GM12875 (cell line): ENCODE results near the gene TRIM24.

Experiments used
- H3K4me3 ChIP-seq: one replicate; pipeline ENCODE4 v1.5.1; 2011; ENCODE audit warnings: low read depth, low read length, control low read depth
- TF ChIP-seq, protein P1 (sequence below): IDR thresholded peaks from 2 replicates; pipeline ENCODE4 v1.5.1; 2011; ENCODE audit warnings: low read depth, mild to moderate bottlenecking, control low read depth, inconsistent platforms, low read length, moderate library complexity, borderline replicate concordance; ENCODE audit not compliant: insufficient read depth

TRIM24 gene

DNA sequence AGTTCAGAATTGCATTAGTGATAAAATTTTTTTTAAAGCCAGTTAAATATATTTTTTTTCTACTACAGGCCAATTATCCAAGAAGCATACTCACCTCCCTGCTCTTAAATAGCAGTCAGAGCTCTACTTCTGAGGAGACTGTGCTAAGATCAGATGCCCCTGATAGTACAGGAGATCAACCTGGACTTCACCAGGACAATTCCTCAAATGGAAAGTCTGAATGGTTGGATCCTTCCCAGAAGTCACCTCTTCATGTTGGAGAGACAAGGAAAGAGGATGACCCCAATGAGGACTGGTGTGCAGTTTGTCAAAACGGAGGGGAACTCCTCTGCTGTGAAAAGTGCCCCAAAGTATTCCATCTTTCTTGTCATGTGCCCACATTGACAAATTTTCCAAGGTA is 119.1 kb downstream of the TRIM24 start:
- no peak overlapping the region for H3K4me3 ChIP-seq
- TF ChIP-seq, protein P1, sequence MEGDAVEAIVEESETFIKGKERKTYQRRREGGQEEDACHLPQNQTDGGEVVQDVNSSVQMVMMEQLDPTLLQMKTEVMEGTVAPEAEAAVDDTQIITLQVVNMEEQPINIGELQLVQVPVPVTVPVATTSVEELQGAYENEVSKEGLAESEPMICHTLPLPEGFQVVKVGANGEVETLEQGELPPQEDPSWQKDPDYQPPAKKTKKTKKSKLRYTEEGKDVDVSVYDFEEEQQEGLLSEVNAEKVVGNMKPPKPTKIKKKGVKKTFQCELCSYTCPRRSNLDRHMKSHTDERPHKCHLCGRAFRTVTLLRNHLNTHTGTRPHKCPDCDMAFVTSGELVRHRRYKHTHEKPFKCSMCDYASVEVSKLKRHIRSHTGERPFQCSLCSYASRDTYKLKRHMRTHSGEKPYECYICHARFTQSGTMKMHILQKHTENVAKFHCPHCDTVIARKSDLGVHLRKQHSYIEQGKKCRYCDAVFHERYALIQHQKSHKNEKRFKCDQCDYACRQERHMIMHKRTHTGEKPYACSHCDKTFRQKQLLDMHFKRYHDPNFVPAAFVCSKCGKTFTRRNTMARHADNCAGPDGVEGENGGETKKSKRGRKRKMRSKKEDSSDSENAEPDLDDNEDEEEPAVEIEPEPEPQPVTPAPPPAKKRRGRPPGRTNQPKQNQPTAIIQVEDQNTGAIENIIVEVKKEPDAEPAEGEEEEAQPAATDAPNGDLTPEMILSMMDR = no peak

- TF ChIP-seq, protein P1 = no peak
- H3K4me3 ChIP-seq = no peak overlapping the region
These were observed 119.6 kb downstream of the TRIM24 start for GRCh38 chr7:138579671-138580070.

GRCh38 chr7:138581065-138581464 is 121.0 kb downstream of the TRIM24 start:
- TF ChIP-seq, protein P1 = no peak
- H3K4me3 ChIP-seq = no peak overlapping the region

DNA sequence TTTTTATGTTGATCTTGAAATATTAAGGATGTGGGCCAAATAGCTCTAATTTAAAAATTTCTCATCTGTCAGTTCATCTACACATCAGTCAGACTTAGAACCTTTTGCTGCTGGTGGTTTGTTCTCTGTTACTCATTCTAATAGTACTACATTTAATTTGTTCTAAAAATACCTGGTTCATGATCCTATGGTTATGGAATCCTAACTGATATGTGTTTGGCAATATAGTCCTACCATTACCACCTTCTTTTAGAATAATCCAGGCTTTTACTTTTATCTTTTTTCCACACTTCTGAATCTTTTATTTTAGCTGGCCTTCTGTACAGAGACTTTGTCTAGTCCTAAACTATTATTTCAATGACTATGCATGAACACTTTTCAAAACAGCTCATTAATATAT is 124.2 kb downstream of the TRIM24 start:
- TF ChIP-seq, protein P1 = no peak
- H3K4me3 ChIP-seq = no peak overlapping the region

GRCh38 chr7:138584696-138585095 is 124.6 kb downstream of the TRIM24 start:
- H3K4me3 ChIP-seq = no peak overlapping the region
- TF ChIP-seq, protein P1 = no peak

DNA sequence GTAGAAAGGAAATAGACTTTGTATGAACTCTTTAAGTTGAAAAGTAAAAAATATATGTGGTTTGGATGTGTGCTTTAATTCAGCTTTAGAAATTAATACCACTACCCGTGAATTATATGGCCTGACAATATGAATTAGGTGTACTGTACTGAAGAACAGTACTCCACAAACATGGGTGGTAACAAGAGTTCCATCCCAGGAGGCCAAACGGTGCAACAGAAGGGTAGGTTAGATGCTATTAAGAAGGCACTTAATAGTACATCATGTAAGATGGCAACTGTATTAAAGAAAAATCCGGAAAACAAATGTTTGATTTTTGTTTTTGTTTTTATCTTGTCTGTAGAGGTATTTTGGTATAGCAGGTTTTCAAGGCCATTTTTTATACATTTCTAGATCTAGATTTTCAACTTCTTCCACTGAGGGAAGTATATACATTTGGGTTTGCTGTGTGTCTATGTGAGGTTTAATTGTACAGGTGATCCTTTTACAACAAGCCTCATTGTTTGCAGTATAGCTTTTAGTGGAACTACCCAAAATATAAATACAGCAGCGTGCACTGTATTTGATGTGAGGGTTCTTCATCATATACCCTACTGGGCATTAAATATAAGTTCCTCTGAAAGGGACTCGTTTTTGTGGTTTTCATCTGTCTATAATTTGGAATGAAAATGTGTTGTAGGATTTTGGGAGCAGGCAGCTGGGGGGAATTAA is 125.4 kb downstream of the TRIM24 start:
- TF ChIP-seq, protein P1 = no peak
- H3K4me3 ChIP-seq = no peak overlapping the region

DNA sequence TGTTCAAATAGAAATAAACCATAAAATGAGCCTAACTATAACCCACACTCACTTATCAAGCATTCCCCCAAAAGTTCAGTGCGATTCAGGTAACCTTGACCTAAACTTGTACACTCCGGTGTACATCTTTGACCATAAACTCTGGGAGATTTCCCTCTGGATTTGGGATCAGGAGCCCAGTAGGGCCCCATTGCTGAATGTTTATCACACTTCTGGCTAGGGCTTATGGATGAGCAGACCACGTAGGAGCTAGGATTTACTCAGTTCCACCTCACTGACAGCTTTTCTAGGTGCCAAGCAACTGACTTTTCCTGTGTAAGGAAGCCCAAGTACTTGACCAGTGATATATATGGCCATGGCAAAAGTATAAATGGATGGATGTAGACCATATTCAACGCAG is 127.4 kb downstream of the TRIM24 start:
- TF ChIP-seq, protein P1 = no peak
- H3K4me3 ChIP-seq = no peak overlapping the region
